Measurements from ENCODE around the gene ZEB2. TPM values are rescaled to one million over a fixed set of nuclear protein-coding genes. Genes with fewer than 3 reads are reported as not detected.

The ZEB2 gene
- total RNA-seq, 1 experiment from 2014 or later = 1.1 TPM

DNA sequence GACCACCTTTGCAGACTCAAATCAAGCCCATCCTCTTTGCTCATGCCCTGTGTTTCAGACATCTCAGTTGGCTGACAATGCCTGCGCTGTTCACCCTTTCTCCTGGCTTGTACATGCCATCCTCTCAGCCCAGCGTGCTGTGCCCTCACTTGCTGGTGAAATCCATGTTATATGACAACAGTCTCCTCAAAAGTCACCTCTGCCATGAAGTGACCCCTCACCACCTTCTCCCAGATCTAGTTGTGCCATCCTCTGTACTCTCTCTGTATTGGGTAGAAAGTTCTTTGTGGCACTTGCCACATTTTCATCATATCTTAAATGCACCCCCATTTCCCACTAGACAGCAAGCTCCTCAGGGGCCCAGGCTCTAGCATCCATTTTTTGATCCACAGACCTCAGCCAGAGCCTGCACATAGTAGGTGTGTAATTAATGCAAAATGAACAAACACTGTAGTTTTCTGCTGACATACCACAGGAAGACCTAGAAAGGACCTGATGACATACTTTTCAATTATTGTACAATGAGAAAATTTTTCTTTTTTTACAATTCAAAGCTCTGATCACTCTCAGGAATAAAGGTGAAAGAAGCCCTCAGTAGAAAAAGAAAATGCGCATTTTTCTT, 22.8 kb downstream of the ZEB2 start:
- POLR2A ChIA-PET = no interaction called here
- in situ Hi-C loops (cut with HindIII; ENCODE audit: low pct_unique_long_range_greater_than_20kb, low sequenced_read_pairs) = no loop called here
- no peak for TF ChIP-seq CTCF (IDR thresholded peaks at IDR 0.05)
- TF ChIP-seq SIN3A (IDR thresholded peaks at IDR 0.05; ENCODE audit: borderline replicate concordance, insufficient read depth, low read depth, low read length) = no peak
- TF ChIP-seq POLR2AphosphoS5 (IDR thresholded peaks at IDR 0.05; ENCODE audit: low read depth, low read length) = no peak
- no peak for TF ChIP-seq TCF7L2 (IDR thresholded peaks at IDR 0.05; ENCODE audit: low read depth, low read length)
- Histone ChIP-seq H3K27ac (ENCODE audit: low read length) (no peak overlapping the region), H3K27me3 (ENCODE audit: control insufficient read depth, insufficient read depth, low read length) (no peaks in the 10 kb centered on the region; the same call in 1 of the 2 replicates), H3K4me1 (ENCODE audit: control insufficient read depth, insufficient read depth, low read length) (no peaks in the 10 kb centered on the region), H3K36me3 (ENCODE audit: control insufficient read depth, insufficient read depth, low read length) (no peaks in the 10 kb centered on the region), H3K4me3 (ENCODE audit: low read depth in 2 of 2, low read length in 2 of 2) (no peak overlapping the region), H3K9me3 (ENCODE audit: control insufficient read depth, insufficient read depth, low read depth, low read length) (no peaks in the 10 kb centered on the region)
- CTCF ChIA-PET = no interaction called here
- DNase-seq (ENCODE audit: low read depth, low spot score) (no peak), ATAC-seq (no peak)
- no TSS peak for BruUV-seq (replicated peaks)
- intact Hi-C loops (cut with micrococcal nuclease; ENCODE audit: unreplicated experiment) = no loop called here

- no TSS peak for BruUV-seq (replicated peaks)
- no peaks in the 10 kb centered on the region; the same call in 1 of the 2 replicates for H3K27me3 ChIP-seq (ENCODE audit: control insufficient read depth, insufficient read depth, low read length)
- no peak overlapping the region for H3K4me3 ChIP-seq (ENCODE audit: low read depth in 2 of 2, low read length in 2 of 2)
- no peak overlapping the region for H3K27ac ChIP-seq (ENCODE audit: low read length)
- H3K9me3 ChIP-seq (ENCODE audit: control insufficient read depth, insufficient read depth, low read depth, low read length) = no peaks in the 10 kb centered on the region
- no peaks in the 10 kb centered on the region for H3K4me1 ChIP-seq (ENCODE audit: control insufficient read depth, insufficient read depth, low read length)
- POLR2A ChIA-PET = no interaction called here
- no peak for ATAC-seq
- no peaks in the 10 kb centered on the region for H3K36me3 ChIP-seq (ENCODE audit: control insufficient read depth, insufficient read depth, low read length)
- intact Hi-C loops (cut with micrococcal nuclease; ENCODE audit: unreplicated experiment) = no loop called here
- CTCF ChIA-PET = no interaction called here
- DNase-seq (ENCODE audit: low read depth, low spot score) = no peak
- in situ Hi-C loops (cut with HindIII; ENCODE audit: low pct_unique_long_range_greater_than_20kb, low sequenced_read_pairs) = no loop called here
- no peak for TF ChIP-seq SIN3A (IDR thresholded peaks at IDR 0.05; ENCODE audit: borderline replicate concordance, insufficient read depth, low read depth, low read length)
- no peak for TF ChIP-seq TCF7L2 (IDR thresholded peaks at IDR 0.05; ENCODE audit: low read depth, low read length)
- TF ChIP-seq REST (IDR thresholded peaks at IDR 0.05; ENCODE audit: insufficient read depth in 1 of 2, low read depth in 2 of 2, low read length in 1 of 2) = no peak
- TF ChIP-seq POLR2AphosphoS5 (IDR thresholded peaks at IDR 0.05; ENCODE audit: low read depth, low read length) = no peak
- TF ChIP-seq CTCF (IDR thresholded peaks at IDR 0.05) = no peak
Measured at GRCh38 chr2:144496092-144496976, 23.6 kb downstream of the ZEB2 start.

All from Panc1 (cell line).